GM23338 (cell line): Measurements from ENCODE around the gene PDE4B.

ENCODE experiments used
- CTCF ChIP-seq, 2 experiments: fragments of 200-600 bp in 1 of 2; sonication (generic) in 1 of 2; conservative IDR thresholded peaks; 2 replicates each; pipeline versions ENCODE4 v1.5.1 to v1.6.1; 2016 to 2017; ENCODE audit warnings: antibody characterized with exemption in 2 of 2, low read depth in 2 of 2, mild to moderate bottlenecking in 2 of 2, moderate library complexity in 1 of 2
- EZH2 ChIP-seq: fragments of 200-600 bp; sonication (generic); IDR thresholded peaks from one replicate; pipeline ENCODE4 v1.8.0; 2017; ENCODE audit warnings: antibody characterized with exemption, mild to moderate bottlenecking, low read depth; ENCODE audit not compliant: unreplicated experiment
- EZH2phosphoT487 ChIP-seq: fragments of 200-600 bp; sonication (generic); IDR thresholded peaks from one replicate; pipeline ENCODE4 v1.8.1; 2018; ENCODE audit warnings: antibody characterized with exemption; ENCODE audit not compliant: unreplicated experiment
- POLR2AphosphoS5 ChIP-seq: IDR thresholded peaks from 2 replicates; pipeline ENCODE4 v1.6.1; 2016; ENCODE audit warnings: antibody characterized with exemption, low read depth
- ZNF114 ChIP-seq: fragments of 250-450 bp; sonication (Bioruptor Pico); IDR thresholded peaks from 2 replicates; pipeline ENCODE4 v1.5.0; 2020; ENCODE audit warnings: mild to moderate bottlenecking, moderate library complexity
- TF ChIP-seq, protein P1 (sequence below): IDR thresholded peaks from 2 replicates; pipeline ENCODE4 v1.6.1; 2016; ENCODE audit warnings: antibody characterized with exemption
- TF ChIP-seq, protein P2 (sequence below): IDR thresholded peaks from one replicate; pipeline ENCODE4 v1.6.1; 2018; ENCODE audit warnings: antibody characterized with exemption; ENCODE audit not compliant: unreplicated experiment

DNA sequence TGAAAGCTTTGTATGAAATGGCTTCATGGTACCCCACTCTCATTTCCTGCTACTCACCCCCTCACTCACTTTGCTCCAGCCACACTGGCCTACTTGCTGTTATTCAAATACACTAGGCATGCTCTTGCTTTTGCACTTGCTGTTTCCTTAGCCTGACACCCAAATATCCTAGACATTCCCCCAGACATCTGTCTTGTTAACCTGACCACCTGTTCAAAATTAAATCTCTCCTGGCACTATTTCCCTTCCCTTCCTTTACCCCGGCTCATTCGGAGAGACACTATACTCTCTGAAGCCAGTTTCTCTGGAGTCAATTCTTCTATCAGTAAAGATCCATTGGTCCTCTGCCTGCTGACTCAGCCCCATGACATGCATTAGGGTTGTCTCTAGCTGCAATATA lies 435.3 kb downstream of the PDE4B start:
- TF ChIP-seq CTCF (conservative IDR thresholded peaks at IDR 0.05; ENCODE audit: low read depth in 2 of 2) (no peak), POLR2AphosphoS5 (no peak), ZNF114 (CRISPR knock-in tag) (no peak), EZH2 (no peak), EZH2phosphoT487 (no peak)
- TF ChIP-seq, protein P1, sequence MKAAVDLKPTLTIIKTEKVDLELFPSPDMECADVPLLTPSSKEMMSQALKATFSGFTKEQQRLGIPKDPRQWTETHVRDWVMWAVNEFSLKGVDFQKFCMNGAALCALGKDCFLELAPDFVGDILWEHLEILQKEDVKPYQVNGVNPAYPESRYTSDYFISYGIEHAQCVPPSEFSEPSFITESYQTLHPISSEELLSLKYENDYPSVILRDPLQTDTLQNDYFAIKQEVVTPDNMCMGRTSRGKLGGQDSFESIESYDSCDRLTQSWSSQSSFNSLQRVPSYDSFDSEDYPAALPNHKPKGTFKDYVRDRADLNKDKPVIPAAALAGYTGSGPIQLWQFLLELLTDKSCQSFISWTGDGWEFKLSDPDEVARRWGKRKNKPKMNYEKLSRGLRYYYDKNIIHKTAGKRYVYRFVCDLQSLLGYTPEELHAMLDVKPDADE, result no peak
- TF ChIP-seq, protein P2, sequence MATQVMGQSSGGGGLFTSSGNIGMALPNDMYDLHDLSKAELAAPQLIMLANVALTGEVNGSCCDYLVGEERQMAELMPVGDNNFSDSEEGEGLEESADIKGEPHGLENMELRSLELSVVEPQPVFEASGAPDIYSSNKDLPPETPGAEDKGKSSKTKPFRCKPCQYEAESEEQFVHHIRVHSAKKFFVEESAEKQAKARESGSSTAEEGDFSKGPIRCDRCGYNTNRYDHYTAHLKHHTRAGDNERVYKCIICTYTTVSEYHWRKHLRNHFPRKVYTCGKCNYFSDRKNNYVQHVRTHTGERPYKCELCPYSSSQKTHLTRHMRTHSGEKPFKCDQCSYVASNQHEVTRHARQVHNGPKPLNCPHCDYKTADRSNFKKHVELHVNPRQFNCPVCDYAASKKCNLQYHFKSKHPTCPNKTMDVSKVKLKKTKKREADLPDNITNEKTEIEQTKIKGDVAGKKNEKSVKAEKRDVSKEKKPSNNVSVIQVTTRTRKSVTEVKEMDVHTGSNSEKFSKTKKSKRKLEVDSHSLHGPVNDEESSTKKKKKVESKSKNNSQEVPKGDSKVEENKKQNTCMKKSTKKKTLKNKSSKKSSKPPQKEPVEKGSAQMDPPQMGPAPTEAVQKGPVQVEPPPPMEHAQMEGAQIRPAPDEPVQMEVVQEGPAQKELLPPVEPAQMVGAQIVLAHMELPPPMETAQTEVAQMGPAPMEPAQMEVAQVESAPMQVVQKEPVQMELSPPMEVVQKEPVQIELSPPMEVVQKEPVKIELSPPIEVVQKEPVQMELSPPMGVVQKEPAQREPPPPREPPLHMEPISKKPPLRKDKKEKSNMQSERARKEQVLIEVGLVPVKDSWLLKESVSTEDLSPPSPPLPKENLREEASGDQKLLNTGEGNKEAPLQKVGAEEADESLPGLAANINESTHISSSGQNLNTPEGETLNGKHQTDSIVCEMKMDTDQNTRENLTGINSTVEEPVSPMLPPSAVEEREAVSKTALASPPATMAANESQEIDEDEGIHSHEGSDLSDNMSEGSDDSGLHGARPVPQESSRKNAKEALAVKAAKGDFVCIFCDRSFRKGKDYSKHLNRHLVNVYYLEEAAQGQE, result no peak
